GM18909 (cell line): ENCODE results near the gene TMEM151A.
A peak's percentile ranks its signal among the peaks of the same experiment; 100 is the strongest.
"Not testable (repeated sequence)": the region's sequence is repeated elsewhere in the genome, so short reads cannot be mapped to it uniquely, and the experiment has no call there.

ENCODE experiments used
- ATAC-seq: cut with Tn5 transposase; IDR thresholded peaks from one replicate; pipeline ENCODE4 v1.9.1; 2021; ENCODE audit warnings: mild to moderate bottlenecking; ENCODE audit not compliant: unreplicated experiment, poor library complexity

TMEM151A gene

GRCh38 chr11:66267039-66267378 lies 24.7 kb upstream of the TMEM151A start:
- no peak for ATAC-seq

DNA sequence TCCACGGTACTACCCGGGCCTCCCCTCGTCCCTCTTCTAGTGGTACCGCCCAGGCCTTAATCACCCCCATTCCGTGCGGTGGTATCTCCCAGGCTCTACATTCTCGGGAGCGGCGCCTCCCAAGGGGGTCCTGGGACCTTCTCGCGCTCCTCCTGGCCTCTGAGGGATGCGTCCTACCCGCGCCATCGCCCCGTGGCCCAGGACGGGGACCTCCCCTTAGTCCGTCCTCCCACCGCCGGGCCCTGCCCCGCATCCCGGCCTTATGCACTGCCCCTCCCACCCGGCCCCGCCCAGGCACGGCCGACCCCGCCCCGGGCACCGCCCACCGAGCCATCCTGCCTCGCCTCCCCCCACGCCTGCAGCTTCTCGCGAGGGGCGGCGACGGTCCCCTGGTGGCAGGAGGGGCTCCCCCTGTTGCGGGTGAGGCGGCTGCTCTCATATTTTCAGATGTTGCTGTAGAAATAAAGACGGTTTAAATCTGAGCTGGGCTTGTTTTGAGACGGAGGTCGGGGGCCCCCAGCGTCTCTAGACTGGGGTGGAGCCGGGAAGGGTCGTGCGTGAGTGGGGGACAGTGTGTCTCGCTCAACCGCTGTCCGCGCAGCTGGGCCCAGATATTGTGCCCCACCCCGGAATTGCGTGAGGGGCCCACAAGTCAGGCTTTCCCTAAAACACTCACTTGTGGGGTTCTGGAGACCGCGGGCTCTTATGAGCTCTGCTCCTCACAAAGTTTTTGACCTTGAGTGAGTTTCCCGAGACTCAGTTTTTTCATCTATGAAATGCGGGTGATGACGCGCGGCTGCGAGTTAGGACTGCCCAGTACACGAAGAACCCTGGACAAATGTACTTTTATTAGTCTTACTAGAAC lies 24.1 kb upstream of the TMEM151A start:
- peak; percentile 54 for ATAC-seq

DNA sequence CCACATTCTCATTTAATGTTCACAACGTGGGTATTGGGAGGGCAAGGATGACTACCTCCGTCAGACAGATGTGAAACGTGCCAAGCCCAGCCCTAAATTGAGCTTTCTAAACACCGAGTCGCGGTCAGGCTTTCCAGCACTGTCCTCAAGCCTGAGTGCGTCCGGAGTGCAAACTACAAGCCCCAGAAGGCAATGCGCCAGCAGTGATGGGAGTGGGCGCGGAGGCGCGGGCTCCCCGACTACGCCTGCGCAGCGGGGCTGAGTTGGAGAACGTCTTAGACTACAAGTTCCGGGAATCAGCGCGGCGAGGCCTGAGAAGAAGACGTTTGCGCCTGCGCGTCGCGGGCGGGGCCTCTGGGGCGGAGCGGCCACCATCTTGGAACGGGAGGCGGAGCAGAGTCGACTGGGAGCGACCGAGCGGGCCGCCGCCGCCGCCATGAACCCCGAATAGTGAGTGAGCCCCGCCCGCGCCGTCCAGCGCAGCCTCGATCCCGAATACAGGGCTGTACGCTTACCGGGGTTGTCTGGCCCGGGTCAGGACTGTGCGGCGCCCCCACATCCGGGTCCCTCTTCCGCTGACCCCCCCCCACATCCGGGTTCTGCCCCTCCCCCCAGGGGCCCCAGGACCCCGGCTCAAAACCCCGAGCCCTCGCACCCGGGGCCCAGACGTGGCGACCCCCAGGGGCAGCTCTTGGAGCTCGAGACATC lies 23.3 kb upstream of the TMEM151A start, which contains the start of gene RAB1B:
Gene RAB1B (plus strand): TSS at position 396 of the 708 bp plus-strand sequence. CDS start 41 bp downstream, at position 437.
- ATAC-seq = peak; percentile 81

DNA sequence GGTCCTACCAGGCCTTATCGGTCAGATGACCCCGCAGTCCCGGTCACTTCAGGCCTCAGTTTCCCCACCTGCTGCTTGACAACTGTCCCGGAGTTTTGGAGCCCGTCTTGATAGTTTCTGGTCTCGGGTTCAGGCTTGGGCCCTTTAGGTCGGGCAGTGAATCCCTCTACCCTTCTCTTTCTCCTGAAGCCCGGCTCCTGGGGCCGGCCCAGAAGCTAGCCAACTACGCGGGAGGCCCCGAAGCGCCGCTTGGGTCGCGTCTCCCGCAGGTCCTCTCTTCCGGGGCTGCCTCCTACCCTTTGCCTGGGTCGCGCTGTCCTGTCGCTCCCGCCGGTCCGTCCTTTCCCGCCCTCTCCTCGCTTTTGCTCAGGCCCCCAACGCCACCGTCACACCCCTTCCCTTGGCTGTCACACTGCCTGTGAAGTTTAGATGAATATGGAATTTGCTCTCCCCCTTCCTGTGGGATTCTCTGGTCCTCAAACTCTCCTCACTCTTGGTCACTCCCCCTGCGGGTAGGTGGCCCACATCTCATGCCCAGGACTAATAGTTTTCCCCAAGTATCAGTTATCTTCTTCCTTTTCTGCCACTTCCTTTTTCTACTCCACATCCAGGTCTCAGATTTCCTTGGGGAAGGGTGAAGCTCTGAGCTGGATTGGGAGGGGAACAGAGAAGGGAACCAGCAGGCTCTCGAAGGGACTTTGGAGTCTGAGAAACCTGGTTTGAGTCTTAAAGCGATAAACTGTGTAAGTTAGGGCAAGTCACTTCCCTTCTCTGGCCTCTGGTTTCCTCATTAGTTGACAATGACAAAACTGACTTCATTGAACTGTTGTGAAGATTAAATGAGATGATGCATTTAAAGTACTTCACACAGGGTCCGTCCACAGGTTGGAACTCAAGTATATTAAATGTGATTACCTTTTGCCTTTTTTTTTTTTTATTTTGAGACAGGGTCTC lies 22.5 kb upstream of the TMEM151A start:
- no peak for ATAC-seq

- no peak for ATAC-seq
Observed at GRCh38 chr11:66271816-66272215, 19.9 kb upstream of the TMEM151A start.

DNA sequence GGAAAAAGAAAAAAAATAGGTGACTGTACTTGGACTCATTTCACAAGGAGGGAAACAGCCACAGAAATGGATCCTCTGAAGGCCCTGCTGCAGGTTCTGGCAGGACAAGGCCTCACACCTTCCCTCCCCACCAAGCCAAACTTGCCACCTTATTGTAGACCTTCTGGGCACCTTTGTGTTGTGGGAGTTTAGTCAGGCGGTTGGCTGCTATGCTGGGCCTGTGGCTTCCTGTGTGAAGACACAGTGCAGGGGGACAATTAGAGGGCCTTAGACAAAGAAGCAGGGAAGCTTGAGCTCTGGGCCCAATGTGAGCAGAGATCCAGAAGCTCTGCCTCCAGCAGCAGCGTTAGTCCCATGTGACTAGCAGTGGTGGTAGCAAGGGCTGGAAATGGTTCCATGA lies 19.1 kb upstream of the TMEM151A start:
- no peak for ATAC-seq

DNA sequence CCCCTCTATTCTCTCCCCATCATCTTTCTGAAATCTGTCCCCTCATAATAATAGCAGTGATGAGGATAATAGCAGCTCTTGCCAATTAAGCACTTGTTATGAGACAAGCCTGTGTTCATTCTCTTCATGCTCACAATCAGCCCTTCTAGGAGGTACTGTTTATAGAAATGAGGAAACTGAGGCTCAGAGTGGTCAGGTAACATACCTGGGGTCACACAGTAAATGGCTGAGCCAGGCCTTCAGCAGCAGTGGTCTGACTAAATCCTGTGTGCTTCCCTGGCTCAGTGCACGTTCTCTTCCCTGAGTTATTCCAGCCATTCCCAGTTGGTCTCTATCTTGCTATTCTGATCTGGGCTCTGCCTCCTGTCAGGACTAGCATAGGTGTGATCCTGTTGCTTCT lies 17.5 kb upstream of the TMEM151A start:
- no peak for ATAC-seq

DNA sequence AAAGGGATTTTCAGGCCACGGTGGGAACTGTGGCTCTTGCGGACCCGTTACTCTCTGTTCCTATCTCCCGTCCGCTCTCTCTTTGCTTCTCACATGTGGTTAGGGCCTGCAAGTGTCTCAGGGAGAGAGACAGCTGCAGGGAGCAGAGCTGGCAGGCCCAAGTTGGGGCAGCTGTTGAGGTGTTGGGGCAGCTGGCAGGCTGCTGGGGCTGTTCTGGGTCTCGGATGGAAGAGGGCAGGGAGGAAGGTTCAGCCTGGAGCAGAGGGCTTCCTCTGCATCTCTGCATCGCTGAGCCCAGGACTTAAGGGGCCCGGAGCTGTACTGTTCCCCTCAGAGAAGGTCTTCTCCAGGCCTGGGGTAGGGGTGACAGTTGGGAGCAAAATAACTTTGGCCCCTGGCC lies 16.3 kb upstream of the TMEM151A start:
- no peak for ATAC-seq

GRCh38 chr11:66275984-66276612 lies 15.6 kb upstream of the TMEM151A start:
- ATAC-seq = no peak

GRCh38 chr11:66276619-66277018 lies 15.1 kb upstream of the TMEM151A start:
- not testable (repeated sequence) for ATAC-seq

DNA sequence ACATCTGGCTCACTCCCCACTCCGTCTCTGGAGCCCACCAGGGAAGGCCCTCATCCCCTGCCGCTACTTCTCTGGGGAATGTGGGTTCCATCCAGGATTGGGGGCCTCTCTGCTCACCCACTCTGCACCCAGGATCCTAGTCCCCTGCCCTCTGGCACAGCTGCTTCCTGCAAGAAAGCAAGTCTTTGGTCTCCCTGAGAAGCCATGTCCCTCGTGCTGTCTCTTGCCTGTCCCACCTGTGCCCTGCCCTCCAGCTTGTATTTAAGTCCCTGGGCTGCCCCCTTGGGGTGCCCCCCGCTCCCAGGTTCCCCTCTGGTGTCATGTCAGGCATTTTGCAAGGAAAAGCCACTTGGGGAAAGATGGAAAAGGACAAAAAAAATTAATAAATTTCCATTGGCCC lies 14.6 kb upstream of the TMEM151A start:
- ATAC-seq = not testable (repeated sequence)

- no peak for ATAC-seq
Observed at GRCh38 chr11:66277471-66278362, 14.0 kb upstream of the TMEM151A start, which contains the start of gene CNIH2. TSS of gene CNIH2 (plus strand) at chr11:66278175. CDS start at chr11:66278457, 282 bp downstream.

DNA sequence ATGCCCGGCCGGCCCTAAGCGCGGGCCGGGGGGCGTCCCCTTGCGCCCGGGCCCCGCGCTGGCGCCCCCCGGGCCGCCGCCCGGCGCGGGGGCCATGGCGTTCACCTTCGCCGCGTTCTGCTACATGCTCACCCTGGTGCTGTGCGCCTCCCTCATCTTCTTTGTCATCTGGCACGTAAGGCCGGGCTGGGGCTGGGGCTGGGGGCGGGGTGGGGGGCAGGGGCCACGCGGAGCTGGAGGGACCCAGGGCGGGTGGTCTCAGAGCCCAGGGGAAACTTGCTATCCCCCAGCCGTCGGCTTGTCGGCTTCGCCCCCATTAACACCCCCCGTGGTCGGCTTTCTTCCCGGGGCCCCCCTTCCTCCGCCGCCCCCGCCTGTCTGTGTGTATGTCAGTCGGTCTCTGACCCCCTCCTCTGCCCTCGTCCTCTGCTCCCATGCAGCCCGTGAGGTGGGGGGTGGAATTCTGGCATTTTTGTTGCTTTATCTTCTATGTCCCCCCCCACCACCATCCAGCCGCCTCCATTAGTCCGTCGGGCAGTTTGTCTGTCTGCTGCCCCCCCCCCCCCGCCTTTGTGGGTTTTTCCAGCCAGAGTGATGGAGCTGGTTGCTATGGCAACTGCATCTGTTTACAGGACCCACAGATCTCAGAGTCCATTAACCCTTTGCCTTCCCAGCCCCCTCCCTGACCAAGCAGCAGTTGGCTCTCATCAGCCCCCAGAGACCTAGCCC lies 13.2 kb upstream of the TMEM151A start:
- ATAC-seq = no peak

GRCh38 chr11:66279092-66279734 lies 12.5 kb upstream of the TMEM151A start:
- no peak for ATAC-seq

DNA sequence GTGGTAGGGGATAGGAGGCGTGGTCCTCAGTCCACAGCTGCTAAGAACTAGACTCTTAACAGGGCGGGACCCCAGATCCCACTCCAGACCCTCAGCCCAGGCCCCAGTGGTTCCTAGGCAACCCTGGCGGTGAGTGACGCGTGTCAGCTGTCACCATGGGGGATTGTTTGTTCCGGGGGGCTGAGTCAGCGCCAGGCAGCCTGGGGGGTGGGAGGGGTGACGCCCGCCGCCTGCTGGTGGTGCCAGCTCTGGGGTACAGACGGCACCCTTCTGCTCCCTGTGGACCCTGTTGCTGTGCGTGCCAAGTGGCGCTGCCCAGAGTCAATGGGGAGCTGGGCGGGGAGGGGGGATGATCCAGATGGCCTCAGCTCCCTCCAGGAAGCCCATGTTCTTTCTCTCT lies 11.3 kb upstream of the TMEM151A start:
- no peak for ATAC-seq

- ATAC-seq = no peak
Observed at GRCh38 chr11:66281001-66281400, 10.7 kb upstream of the TMEM151A start.

- ATAC-seq = no peak
Observed at GRCh38 chr11:66281776-66282467, 9.8 kb upstream of the TMEM151A start.
